Right hindlimb (tissue), 1 donor: Measurements from ENCODE around the gene EVA1B.

ENCODE experiments used
- DNase-seq: peaks from one replicate; pipeline ENCODE4 v3.0.0-alpha.2; 2018

EVA1B gene

DNA sequence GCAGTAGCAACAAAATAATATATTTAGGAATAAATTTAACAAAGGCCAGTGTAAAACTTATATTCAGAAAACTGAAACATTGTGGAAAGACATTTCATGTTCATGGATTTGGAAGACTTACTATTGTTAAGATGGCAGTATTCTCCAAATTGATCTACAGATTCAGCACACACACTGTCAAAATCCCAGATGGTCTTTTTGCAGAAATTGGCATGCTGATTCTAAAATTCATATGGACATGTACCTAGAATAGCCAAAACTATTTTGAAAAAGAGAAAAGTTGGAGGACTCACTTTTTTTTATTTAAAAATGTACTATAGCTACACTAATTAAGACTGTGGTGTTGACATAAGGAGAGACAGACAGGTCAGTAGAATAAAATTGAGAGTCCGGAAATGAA is 49.2 kb downstream of the EVA1B start:
- no peak for DNase-seq

DNA sequence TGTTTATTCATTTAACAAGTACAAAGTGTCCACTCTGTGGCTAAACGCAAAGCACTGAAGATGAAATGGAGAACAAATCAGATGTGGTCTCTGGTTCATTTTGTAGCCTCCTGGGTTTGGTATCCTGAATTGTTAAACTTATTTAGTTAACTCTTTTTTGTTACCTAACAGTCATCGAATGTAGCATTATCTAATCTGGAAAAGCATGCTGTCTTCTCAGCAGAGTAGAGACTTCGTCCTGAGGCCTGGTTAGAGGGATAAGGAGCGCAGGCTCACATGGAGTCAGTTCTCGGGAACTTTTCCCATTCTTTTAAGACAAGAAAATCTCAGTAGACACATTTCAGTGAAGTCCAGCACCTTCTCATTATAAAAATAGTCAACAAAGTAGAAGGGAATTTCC is 50.4 kb downstream of the EVA1B start:
- DNase-seq = no peak
